Stomach (tissue), 9 donors: Measurements from ENCODE around the gene DCDC2B. TPM values are rescaled to one million over a fixed set of nuclear protein-coding genes. Genes with fewer than 3 reads are reported as not detected.

Source experiments
- DNase-seq, 2 donors: peaks; one replicate each; pipeline versions ENCODE4 v3.0.0 to v3.0.0-alpha.2; 2013 to 2019
- H3K27ac ChIP-seq, 5 donors: fragments of 200-600 bp in 4 of 5; sonication (generic) in 4 of 5; one replicate each; pipeline ENCODE4 v1.5.1; 2013 to 2019; ENCODE audit warnings: mild to moderate bottlenecking in 1 of 5, moderate library complexity in 1 of 5
- H3K27me3 ChIP-seq, 3 donors: fragments of 200-600 bp; sonication (generic); one replicate each; pipeline ENCODE4 v1.5.1; 2017 to 2019; ENCODE audit warnings: mixed run types in 1 of 3
- H3K36me3 ChIP-seq, 4 donors: fragments of 200-600 bp; sonication (generic); 1 replicate in 3 of 4; 2 replicates in 1 of 4; pipeline ENCODE4 v1.5.1; 2016 to 2019
- H3K4me1 ChIP-seq, 4 donors: fragments of 200-600 bp; sonication (generic); one replicate each; pipeline ENCODE4 v1.5.1; 2016 to 2019
- H3K4me3 ChIP-seq, 4 donors: fragments of 200-600 bp; sonication (generic) in 3 of 4; one replicate each; pipeline ENCODE4 v1.5.1; 2016 to 2019; ENCODE audit warnings: mild to moderate bottlenecking in 1 of 4
- H3K9me3 ChIP-seq, 4 donors: fragments of 200-600 bp; sonication (generic); one replicate each; pipeline ENCODE4 v1.5.1; 2016 to 2019
- CTCF ChIP-seq, 7 experiments: fragments of 450-650 bp in 4 of 7; fragments of 200-600 bp in 3 of 7; sonication (generic) in 3 of 7; IDR thresholded peaks; one replicate each; pipeline ENCODE4 v1.5.1; 2016 to 2019; ENCODE audit warnings: antibody characterized with exemption in 7 of 7, control low read depth in 2 of 7, mild to moderate bottlenecking in 1 of 7
- EP300 ChIP-seq: sonication (generic); formaldehyde crosslinking; IDR thresholded peaks from one replicate; pipeline ENCODE4 v1.6.1; 2017; ENCODE audit warnings: antibody characterized with exemption
- POLR2A ChIP-seq, 4 donors: fragments of 450-650 bp; IDR thresholded peaks; one replicate each; pipeline ENCODE4 v1.6.1; 2016; ENCODE audit warnings: antibody characterized with exemption in 4 of 4, control low read depth in 2 of 4, mild to moderate bottlenecking in 1 of 4, moderate library complexity in 1 of 4
- POLR2AphosphoS5 ChIP-seq, 3 donors: sonication (generic); formaldehyde crosslinking; IDR thresholded peaks; one replicate each; pipeline ENCODE4 v1.6.1; 2016; ENCODE audit warnings: antibody characterized with exemption in 3 of 3
- WGBS, 5 donors: extraction: QIAGEN DNeasy Blood & Tissue Kit in 3 of 5; methylation state at CpG; one replicate each; pipeline versions ENCODE4 v1.1.5 to v1.1.7; 2013 to 2018; 5-methylcytosine and 5-hydroxymethylcytosine counted together
- intact Hi-C: fragments of 100-400 bp; cut with DNase I; formaldehyde crosslinking; loops from one replicate; pipeline ENCODE4 v1.15.1; 2023; ENCODE audit warnings: low total_unique reads
- polyA plus RNA-seq, 3 donors: library from polyadenylated mRNA; stranded (reverse); fragments of 200-250 nt; gene quantifications; one replicate each; pipeline ENCODE4 v1.2.3, GENCODE V29; 2013
- total RNA-seq, 5 donors: library from RNA; depleted of rRNA; stranded (reverse); fragments of >200 nt; gene quantifications; one replicate each; pipeline versions ENCODE4 v1.1.0 to v1.2.3, GENCODE V29; 2014 to 2016
- donor health status: healthy with polysubstance abuse.
- donor health status: Bipolar disorder and iron deficiency.
- donor health status: healthy.

DCDC2B gene
- total and polyA plus RNA-seq, 8 donors: not detected

DNA sequence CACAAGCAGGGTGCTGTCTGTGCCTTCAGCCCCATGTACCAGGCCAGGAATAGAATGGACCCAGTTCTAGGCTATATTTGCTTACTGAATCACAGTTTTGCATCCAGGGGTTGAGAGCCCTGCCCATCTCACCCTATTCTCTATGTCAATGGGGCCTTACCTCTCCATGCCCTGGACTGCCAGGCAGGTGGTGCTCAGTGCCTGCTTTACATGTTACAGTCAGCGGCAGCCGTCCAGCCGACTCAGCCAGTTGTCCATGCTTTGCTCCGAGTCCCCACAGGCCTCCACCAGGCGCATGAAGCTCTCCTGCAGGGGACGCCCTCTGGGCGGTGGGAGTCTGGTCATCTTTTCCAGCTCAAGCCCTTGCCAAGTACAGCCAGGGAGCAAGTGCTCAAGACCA is 25.9 kb downstream of the DCDC2B start:
- intact Hi-C loops: no loop called here
- H3K27me3 ChIP-seq: no peaks in the 10 kb centered on the region
- peaks cover 23 to 59% (median 52%) of the 10 kb centered on the region in 4 donors for H3K36me3 ChIP-seq
- H3K4me3 ChIP-seq: no peak overlapping the region
- H3K27ac ChIP-seq: peak overlapping the region in 1 of 5 donors; percentile 11
- no peak for DNase-seq
- H3K4me1 ChIP-seq: peaks cover 2 to 8% (median 7%) of the 10 kb centered on the region in 4 donors
- H3K9me3 ChIP-seq: no peaks in the 10 kb centered on the region
- TF ChIP-seq POLR2AphosphoS5 (IDR thresholded peaks at IDR 0.05) (no peak), EP300 (no peak), POLR2A (IDR thresholded peaks at IDR 0.05) (no peak), CTCF (IDR thresholded peaks at IDR 0.05) (no peak)
- 69 to 82% (median 74%) methylated on average over 7 of the region's 7 CpGs for WGBS, 5 donors

GRCh38 chr1:32239337-32239736 is 30.4 kb downstream of the DCDC2B start:
- Histone ChIP-seq H3K4me3 (peak overlapping the region in 3 of 4 donors; percentile 60 to 78 (median 64)), H3K27me3 (no peaks in the 10 kb centered on the region), H3K27ac (peak overlapping the region in 4 of 5 donors; percentile 83 to 90 (median 86)), H3K36me3 (peaks cover 0 to 13% (median 9%) of the 10 kb centered on the region in 4 donors), H3K9me3 (no peaks in the 10 kb centered on the region), H3K4me1 (peaks cover 4 to 42% (median 35%) of the 10 kb centered on the region in 4 donors)
- intact Hi-C loops: no loop called here
- 23 to 54% (median 31%) methylated on average over 4 of the region's 4 CpGs for WGBS, 5 donors
- no peak for TF ChIP-seq CTCF (IDR thresholded peaks at IDR 0.05)
- TF ChIP-seq EP300: no peak
- TF ChIP-seq POLR2AphosphoS5 (IDR thresholded peaks at IDR 0.05): no peak
- no peak for TF ChIP-seq POLR2A (IDR thresholded peaks at IDR 0.05)
- DNase-seq: peak in 1 of 2 donors; percentile 50

GRCh38 chr1:32239790-32240139 is 30.9 kb downstream of the DCDC2B start:
- peak in 1 of 2 donors; percentile 49 for DNase-seq
- no peaks in the 10 kb centered on the region for H3K27me3 ChIP-seq
- TF ChIP-seq POLR2AphosphoS5 (IDR thresholded peaks at IDR 0.05) (no peak), EP300 (no peak), CTCF (IDR thresholded peaks at IDR 0.05) (no peak), POLR2A (IDR thresholded peaks at IDR 0.05) (no peak)
- peak overlapping the region; percentile 71 to 90 (median 85) for H3K27ac ChIP-seq
- 30 to 61% (median 40%) methylated on average over 1 to 20 of the region's 20 CpGs for WGBS, 5 donors
- H3K4me1 ChIP-seq: peaks cover 4 to 42% (median 35%) of the 10 kb centered on the region in 4 donors
- H3K9me3 ChIP-seq: no peaks in the 10 kb centered on the region
- H3K4me3 ChIP-seq: peak overlapping the region; percentile 60 to 78 (median 66)
- peaks cover 0 to 9% (median 5%) of the 10 kb centered on the region in 4 donors for H3K36me3 ChIP-seq
- intact Hi-C loops: no loop called here

DNA sequence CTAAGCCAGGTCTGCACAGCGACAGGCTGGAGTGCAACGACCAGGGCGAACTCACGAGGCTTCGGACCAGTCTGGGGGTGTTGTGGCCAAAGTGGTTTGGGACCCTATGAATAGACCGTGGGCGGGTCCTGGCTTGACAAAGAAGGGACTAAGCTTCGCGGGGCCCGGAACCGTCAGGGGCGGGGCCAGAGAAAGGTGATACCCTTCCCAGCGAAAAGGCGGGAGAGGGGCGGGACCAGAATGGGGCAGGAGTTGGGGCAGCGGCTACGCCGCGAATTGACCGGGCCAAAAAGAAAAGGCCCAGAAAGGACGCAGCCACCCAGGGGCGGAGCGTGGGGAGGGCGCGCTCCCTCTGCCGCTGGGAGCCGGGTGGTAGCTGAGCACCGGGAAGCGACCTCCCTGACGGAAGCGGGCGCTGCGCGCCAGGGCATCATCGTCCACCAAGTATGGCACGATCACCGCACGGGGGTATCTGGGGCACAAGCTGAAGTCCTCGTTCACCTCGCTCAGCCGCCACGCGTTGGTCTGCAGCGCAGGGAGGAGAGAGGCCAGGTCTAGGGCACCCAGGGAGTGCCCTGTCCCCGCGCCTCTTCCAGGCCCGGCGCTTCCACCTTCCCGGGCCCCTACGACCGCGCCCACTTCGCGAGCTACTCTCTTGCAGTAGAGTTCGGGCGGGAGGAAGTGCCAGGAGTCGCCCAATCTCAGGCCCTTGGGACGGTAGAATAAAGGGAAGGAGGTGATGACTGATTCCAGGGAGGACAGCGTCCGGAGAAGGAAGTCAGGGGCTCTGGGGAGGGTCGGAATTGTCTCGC is 31.5 kb downstream of the DCDC2B start:
- DNase-seq: peak; percentile 88 to 89
- Histone ChIP-seq H3K4me3 (peak overlapping the region; percentile 60 to 78 (median 66)), H3K36me3 (peaks cover 0 to 3% (median under 1%) of the 10 kb centered on the region in 4 donors), H3K27ac (peak overlapping the region; percentile 71 to 90 (median 85)), H3K9me3 (no peaks in the 10 kb centered on the region), H3K4me1 (peaks cover 4 to 42% (median 35%) of the 10 kb centered on the region in 4 donors), H3K27me3 (no peaks in the 10 kb centered on the region)
- WGBS, 5 donors: 2 to 7% (median 3%) methylated on average over 50 to 62 of the region's 62 CpGs
- TF ChIP-seq POLR2A (IDR thresholded peaks at IDR 0.05): peak in 2 of 4 donors; percentile 18 to 31
- TF ChIP-seq EP300: no peak
- peak in 2 of 3 donors; percentile 82 to 87 for TF ChIP-seq POLR2AphosphoS5 (IDR thresholded peaks at IDR 0.05)
- TF ChIP-seq CTCF (IDR thresholded peaks at IDR 0.05): peak in 4 of 7 experiments; percentile 9 to 42 (median 18)
- intact Hi-C loops: no loop called here
